Cerebellar cortex (tissue), 1 donor: Measurements from ENCODE around the gene RILP.

Experiments used
- DNase-seq: peaks from one replicate; pipeline ENCODE4 v3.0.0-alpha.2; 2015; ENCODE audit warnings: low spot score

Gene RILP

GRCh38 chr17:1604831-1605528, 44.7 kb downstream of the RILP start:
- DNase-seq, result no peak

- no peak for DNase-seq
These were observed 48.1 kb downstream of the RILP start for GRCh38 chr17:1601571-1601970.

- DNase-seq, result no peak
These were observed 51.1 kb downstream of the RILP start for GRCh38 chr17:1598399-1599095.

GRCh38 chr17:1597861-1598342, 51.8 kb downstream of the RILP start:
- DNase-seq, result no peak
